Erythroblast (primary cell): Measurements from ENCODE around the gene FOXF1.

Experiments
- GATA1 ChIP-seq: IDR thresholded peaks from 2 replicates; pipeline ENCODE4 v1.6.1; 2011; ENCODE audit warnings: low read depth, mild to moderate bottlenecking, control low read depth, low read length, moderate library complexity
- POLR2A ChIP-seq: IDR thresholded peaks from 2 replicates; pipeline ENCODE4 v1.6.1; 2011; ENCODE audit warnings: mild to moderate bottlenecking, low read length

DNA sequence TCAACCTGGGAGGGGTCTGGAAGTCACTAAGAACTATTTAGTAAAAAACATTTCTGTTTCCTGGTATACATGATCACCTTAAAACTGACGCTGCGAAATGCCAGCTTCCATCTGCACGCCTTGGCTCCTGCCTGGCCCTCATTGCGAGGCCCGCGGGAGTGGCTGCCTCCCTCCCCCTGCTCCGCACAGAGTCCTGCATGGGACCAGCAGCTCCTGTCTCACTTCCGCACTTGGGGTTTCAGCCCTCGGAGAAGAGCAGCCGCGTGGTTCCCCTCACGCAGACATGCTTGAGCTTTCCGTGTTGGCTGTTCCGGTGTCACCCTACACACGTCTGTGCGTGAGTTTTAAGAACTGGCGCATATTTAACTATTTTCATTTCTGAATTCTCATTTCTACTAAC lies 26.3 kb downstream of the FOXF1 start:
- TF ChIP-seq POLR2A (no peak), GATA1 (no peak)
